CD4-positive, CD25-positive, alpha-beta regulatory T cell (primary cell): ENCODE data around the gene NFATC2. TPM values are rescaled to one million over a fixed set of nuclear protein-coding genes. Genes with fewer than 3 reads are reported as not detected.

Experiments used
- ATAC-seq, 2 donors: fragments of 150-1000 bp; cut with Tn5 transposase; one replicate each; pipeline ENCODE4 v1.10.0; 2021; ENCODE audit warnings: low read depth in 2 of 2, moderate number of reproducible peaks in 2 of 2, moderate library complexity in 1 of 2
- DNase-seq, 3 donors: peaks; one replicate each; pipeline versions ENCODE4 v3.0.0 to v3.0.0-alpha.2; 2012 to 2022; ENCODE audit warnings: mixed read lengths in 1 of 3
- H3K27ac ChIP-seq: one replicate; pipeline ENCODE4 v1.7.0; 2013; ENCODE audit warnings: mild to moderate bottlenecking, low read length; ENCODE audit not compliant: insufficient read depth, poor library complexity, severe bottlenecking
- H3K27me3 ChIP-seq: one replicate; pipeline ENCODE4 v1.7.0; 2013; ENCODE audit warnings: low read length; ENCODE audit not compliant: control insufficient read depth, insufficient read depth
- H3K36me3 ChIP-seq: one replicate; pipeline ENCODE4 v1.7.0; 2013; ENCODE audit warnings: mild to moderate bottlenecking, low read length, moderate library complexity; ENCODE audit not compliant: control insufficient read depth, insufficient read depth
- H3K4me1 ChIP-seq: 2 replicates; pipeline ENCODE4 v1.7.0; 2013; ENCODE audit warnings: mild to moderate bottlenecking, low read length; ENCODE audit not compliant: insufficient read depth, control insufficient read depth, poor library complexity, severe bottlenecking
- H3K4me3 ChIP-seq: one replicate; pipeline ENCODE4 v1.7.0; 2013; ENCODE audit warnings: low read depth, mild to moderate bottlenecking, low read length, moderate library complexity
- H3K9me3 ChIP-seq, 2 experiments: 1 replicate in 1 of 2; 2 replicates in 1 of 2; pipeline ENCODE4 v1.7.0; 2013; ENCODE audit warnings: low read length in 2 of 2, mild to moderate bottlenecking in 1 of 2, moderate library complexity in 1 of 2; ENCODE audit not compliant: control insufficient read depth in 2 of 2
- H3K27ac Mint-ChIP-seq, 3 donors: one replicate each; pipeline ENCODE4 v1.8.0; 2020 to 2022; ENCODE audit warnings: mild to moderate bottlenecking in 3 of 3, mixed read lengths in 3 of 3, moderate library complexity in 2 of 3
- H3K27me3 Mint-ChIP-seq: one replicate; pipeline ENCODE4 v1.8.0; 2022; ENCODE audit warnings: mild to moderate bottlenecking, mixed read lengths
- H3K36me3 Mint-ChIP-seq: one replicate; pipeline ENCODE4 v1.8.0; 2020; ENCODE audit warnings: mixed read lengths
- H3K4me1 Mint-ChIP-seq, 4 donors: one replicate each; pipeline ENCODE4 v1.8.0; 2020 to 2022; ENCODE audit warnings: mixed read lengths in 4 of 4, mild to moderate bottlenecking in 1 of 4
- H3K4me3 Mint-ChIP-seq, 4 donors: one replicate each; pipeline ENCODE4 v1.8.0; 2020 to 2022; ENCODE audit warnings: mild to moderate bottlenecking in 4 of 4, mixed read lengths in 4 of 4, moderate library complexity in 3 of 4
- H3K9me3 Mint-ChIP-seq, 7 donors: one replicate each; pipeline ENCODE4 v1.8.0; 2020 to 2022; ENCODE audit warnings: mixed read lengths in 7 of 7, mild to moderate bottlenecking in 3 of 7, moderate library complexity in 2 of 7
- polyA plus RNA-seq, 4 donors: library from polyadenylated mRNA; unstranded; fragments of 300-500 nt; fragmentation: Illumina TruSeq; gene quantifications; one replicate each; pipeline ENCODE4 v1.2.3, GENCODE V29; 2021
- total RNA-seq: library from RNA; stranded (reverse); gene quantifications from one replicate; pipeline ENCODE4 v1.2.3, GENCODE V29; 2022

The NFATC2 gene
- total and polyA plus RNA-seq, 5 donors from 2014 or later = 11.0 to 56.8 (median 14.2) TPM

- H3K27me3 ChIP-seq = peaks cover 18% of the 10 kb centered on the region
- H3K27ac ChIP-seq = no peak overlapping the region
- H3K9me3 Mint-ChIP-seq = peaks cover 0 to 4% (median 0%) of the 10 kb centered on the region in 7 donors
- H3K27ac Mint-ChIP-seq = no peak overlapping the region
- H3K36me3 ChIP-seq = no peaks in the 10 kb centered on the region
- no peaks in the 10 kb centered on the region for H3K36me3 Mint-ChIP-seq
- no peaks in the 10 kb centered on the region for H3K9me3 ChIP-seq
- DNase-seq (no peak), ATAC-seq (no peak)
- peaks cover 60% of the 10 kb centered on the region for H3K27me3 Mint-ChIP-seq
- peaks cover 20% of the 10 kb centered on the region for H3K4me1 ChIP-seq
- H3K4me1 Mint-ChIP-seq = peaks cover 0 to 20% (median 10%) of the 10 kb centered on the region in 4 donors
- no peak overlapping the region for H3K4me3 Mint-ChIP-seq
- H3K4me3 ChIP-seq = no peak overlapping the region
Measured at GRCh38 chr20:51566594-51566993, 24.1 kb upstream of the NFATC2 start.

- H3K27me3 ChIP-seq = peaks cover 24% of the 10 kb centered on the region
- no peak for ATAC-seq
- Mint-ChIP-seq H3K4me3 (no peak overlapping the region), H3K9me3 (peaks cover 0 to 5% (median 0%) of the 10 kb centered on the region in 7 donors), H3K27me3 (peaks cover 65% of the 10 kb centered on the region), H3K36me3 (no peaks in the 10 kb centered on the region), H3K4me1 (peaks cover 0 to 31% (median 16%) of the 10 kb centered on the region in 4 donors), H3K27ac (no peak overlapping the region)
- no peak overlapping the region for H3K27ac ChIP-seq
- no peaks in the 10 kb centered on the region for H3K9me3 ChIP-seq
- peaks cover 28% of the 10 kb centered on the region for H3K4me1 ChIP-seq
- H3K4me3 ChIP-seq = no peak overlapping the region
- DNase-seq = no peak
- H3K36me3 ChIP-seq = no peaks in the 10 kb centered on the region
Measured at GRCh38 chr20:51565298-51566144, 23.0 kb upstream of the NFATC2 start.

GRCh38 chr20:51563486-51564332, 21.2 kb upstream of the NFATC2 start:
- peaks cover 0 to 5% (median 0%) of the 10 kb centered on the region in 7 donors for H3K9me3 Mint-ChIP-seq
- H3K27me3 ChIP-seq = peaks cover 41% of the 10 kb centered on the region

DNA sequence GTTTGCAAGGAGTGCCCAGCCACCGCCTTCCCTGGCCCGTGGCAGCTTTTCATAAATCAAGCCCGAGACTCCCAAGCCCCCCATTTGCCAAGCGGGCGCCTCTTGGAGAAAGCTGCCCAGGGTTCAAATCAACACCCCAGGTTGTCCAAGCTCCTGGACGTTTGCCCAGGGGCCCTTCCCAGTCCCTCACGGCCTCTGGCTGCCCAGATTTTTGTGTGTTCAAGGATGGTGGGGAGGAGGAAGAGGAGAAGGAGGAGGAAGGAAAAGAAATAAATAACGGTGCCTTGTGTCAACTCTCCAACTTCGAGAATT, 20.6 kb upstream of the NFATC2 start:
- H3K9me3 ChIP-seq = no peaks in the 10 kb centered on the region
- no peak overlapping the region for H3K27ac ChIP-seq
- Mint-ChIP-seq H3K9me3 (peaks cover 0 to 2% (median 0%) of the 10 kb centered on the region in 7 donors), H3K36me3 (no peaks in the 10 kb centered on the region), H3K27me3 (peaks cover 80% of the 10 kb centered on the region), H3K4me1 (peaks cover 0 to 31% (median 20%) of the 10 kb centered on the region in 4 donors), H3K27ac (no peak overlapping the region), H3K4me3 (peak overlapping the region in 3 of 4 donors; percentile 44 to 90 (median 65))
- DNase-seq (no peak), ATAC-seq (no peak)
- H3K4me3 ChIP-seq = no peak overlapping the region
- peaks cover 28% of the 10 kb centered on the region for H3K4me1 ChIP-seq
- peaks cover 41% of the 10 kb centered on the region for H3K27me3 ChIP-seq
- no peaks in the 10 kb centered on the region for H3K36me3 ChIP-seq

More at GRCh38 chr20:51563486-51564332, 21.2 kb upstream of the NFATC2 start:
- H3K4me1 ChIP-seq = peaks cover 28% of the 10 kb centered on the region
- no peak for DNase-seq
- Mint-ChIP-seq H3K4me1 (peaks cover 0 to 31% (median 20%) of the 10 kb centered on the region in 4 donors), H3K27me3 (peaks cover 79% of the 10 kb centered on the region), H3K36me3 (no peaks in the 10 kb centered on the region), H3K27ac (no peak overlapping the region), H3K4me3 (peak overlapping the region in 2 of 4 donors; percentile 44 to 90)
- H3K4me3 ChIP-seq = no peak overlapping the region
- H3K27ac ChIP-seq = no peak overlapping the region
- no peaks in the 10 kb centered on the region for H3K36me3 ChIP-seq
- no peak for ATAC-seq
- no peaks in the 10 kb centered on the region for H3K9me3 ChIP-seq

DNA sequence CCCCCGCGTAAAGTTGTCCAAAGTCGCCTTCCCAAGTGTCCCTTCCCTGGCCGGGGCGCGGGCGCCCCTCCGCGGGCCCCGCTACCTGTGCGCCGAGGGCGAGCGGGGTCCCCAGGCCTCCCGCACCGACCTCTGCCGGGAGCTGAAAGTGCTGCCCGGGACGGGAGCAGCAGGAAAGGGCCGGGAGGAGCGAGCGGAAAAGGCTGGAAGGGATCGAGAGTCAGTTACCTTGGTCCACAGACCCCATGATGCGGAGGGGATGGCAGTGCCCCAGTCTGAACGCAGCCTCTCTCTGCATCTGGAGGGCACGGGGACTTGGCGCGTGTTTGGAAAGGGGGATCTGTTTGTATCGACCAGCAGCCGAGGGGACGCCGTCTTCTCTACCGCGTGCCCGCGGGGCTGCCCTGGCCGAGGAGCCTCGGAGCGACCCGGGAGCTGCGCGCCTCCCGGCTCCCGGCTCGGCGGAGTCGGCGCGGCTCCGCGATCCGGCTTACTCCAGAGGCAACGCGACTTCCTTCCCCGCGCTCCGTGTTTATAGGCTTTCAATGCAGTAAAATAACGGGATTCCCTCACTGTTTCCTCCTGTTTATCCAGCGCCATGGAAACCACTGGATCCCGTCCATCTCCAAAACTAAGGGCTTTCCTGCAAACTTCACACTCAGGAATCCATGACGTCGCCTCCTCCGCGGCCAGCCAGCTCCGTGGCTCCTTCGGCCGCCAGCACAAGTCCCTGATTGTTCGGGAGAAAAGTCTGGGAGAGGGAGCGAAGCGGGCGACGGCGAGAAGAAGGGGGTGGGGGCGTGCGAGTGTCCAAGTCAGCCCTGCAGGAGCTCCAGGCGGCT, 20.0 kb upstream of the NFATC2 start:
- H3K9me3 ChIP-seq = no peaks in the 10 kb centered on the region
- peaks cover 28% of the 10 kb centered on the region for H3K4me1 ChIP-seq
- Mint-ChIP-seq H3K9me3 (peaks cover 0 to 2% (median 0%) of the 10 kb centered on the region in 7 donors), H3K36me3 (no peaks in the 10 kb centered on the region), H3K4me1 (peaks cover 0 to 31% (median 20%) of the 10 kb centered on the region in 4 donors), H3K27ac (no peak overlapping the region), H3K27me3 (peaks cover 79% of the 10 kb centered on the region), H3K4me3 (peak overlapping the region in 2 of 4 donors; percentile 44 to 70)
- H3K4me3 ChIP-seq = peak overlapping the region; percentile 40
- H3K27me3 ChIP-seq = peaks cover 41% of the 10 kb centered on the region
- H3K36me3 ChIP-seq = no peaks in the 10 kb centered on the region
- ATAC-seq = peak in 1 of 2 donors; percentile 49
- DNase-seq = peak in 1 of 3 donors; percentile 18
- H3K27ac ChIP-seq = no peak overlapping the region

DNA sequence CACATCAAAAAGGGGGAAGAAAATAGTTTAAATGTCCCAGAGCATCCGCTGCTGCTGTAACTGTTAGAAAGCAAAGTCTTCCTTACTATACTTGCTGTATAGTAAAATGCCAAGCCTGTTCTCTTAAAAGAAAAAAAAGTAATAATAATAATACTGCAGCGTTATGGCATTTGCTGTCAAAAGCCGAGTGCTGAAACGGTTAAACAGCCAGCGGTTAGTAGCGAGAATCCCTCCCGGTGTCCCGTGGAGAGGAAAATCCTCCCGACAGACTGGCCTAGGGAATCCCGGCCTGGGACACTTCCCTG, 19.5 kb upstream of the NFATC2 start:
- H3K4me3 ChIP-seq = peak overlapping the region; percentile 40
- Mint-ChIP-seq H3K27me3 (peaks cover 84% of the 10 kb centered on the region), H3K27ac (no peak overlapping the region), H3K4me1 (peaks cover 0 to 31% (median 20%) of the 10 kb centered on the region in 4 donors), H3K9me3 (peaks cover 0 to 2% (median 0%) of the 10 kb centered on the region in 7 donors), H3K4me3 (peak overlapping the region in 2 of 4 donors; percentile 52 to 70), H3K36me3 (no peaks in the 10 kb centered on the region)
- peak in 1 of 3 donors; percentile 12 for DNase-seq
- peaks cover 28% of the 10 kb centered on the region for H3K4me1 ChIP-seq
- H3K27me3 ChIP-seq = peaks cover 41% of the 10 kb centered on the region
- H3K27ac ChIP-seq = no peak overlapping the region
- no peaks in the 10 kb centered on the region for H3K36me3 ChIP-seq
- no peak for ATAC-seq
- H3K9me3 ChIP-seq = no peaks in the 10 kb centered on the region
